CD4-positive, alpha-beta T cell treated with Interleukin-1 beta for 1 hour (primary cell): ENCODE measurements around the gene AJAP1.

Experiments used
- DNase-seq, 2 donors: peaks; one replicate each; pipeline ENCODE4 v3.0.0-alpha.2; 2020 to 2022

The AJAP1 gene

GRCh38 chr1:4708840-4709507 is 54.6 kb downstream of the AJAP1 start:
- no peak for DNase-seq

DNA sequence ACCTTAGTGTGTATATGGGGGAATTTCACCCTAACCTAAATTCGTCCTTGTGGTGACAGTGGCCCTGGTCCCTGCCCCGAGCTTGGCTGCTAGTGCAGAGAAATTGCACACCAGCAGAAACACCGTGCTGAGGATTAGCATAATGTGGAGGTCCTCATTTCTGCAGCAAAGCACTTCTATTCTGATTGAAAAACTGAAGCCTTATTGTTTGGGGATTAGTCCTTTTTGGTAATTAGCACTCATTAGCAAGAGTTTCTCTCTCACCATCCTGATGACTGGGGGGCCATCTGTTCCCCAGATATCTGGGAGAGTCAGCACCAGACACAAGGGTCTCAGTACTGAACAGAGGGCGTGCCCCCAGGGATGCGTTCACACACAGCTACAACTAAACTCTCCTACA is 55.2 kb downstream of the AJAP1 start:
- DNase-seq = no peak

DNA sequence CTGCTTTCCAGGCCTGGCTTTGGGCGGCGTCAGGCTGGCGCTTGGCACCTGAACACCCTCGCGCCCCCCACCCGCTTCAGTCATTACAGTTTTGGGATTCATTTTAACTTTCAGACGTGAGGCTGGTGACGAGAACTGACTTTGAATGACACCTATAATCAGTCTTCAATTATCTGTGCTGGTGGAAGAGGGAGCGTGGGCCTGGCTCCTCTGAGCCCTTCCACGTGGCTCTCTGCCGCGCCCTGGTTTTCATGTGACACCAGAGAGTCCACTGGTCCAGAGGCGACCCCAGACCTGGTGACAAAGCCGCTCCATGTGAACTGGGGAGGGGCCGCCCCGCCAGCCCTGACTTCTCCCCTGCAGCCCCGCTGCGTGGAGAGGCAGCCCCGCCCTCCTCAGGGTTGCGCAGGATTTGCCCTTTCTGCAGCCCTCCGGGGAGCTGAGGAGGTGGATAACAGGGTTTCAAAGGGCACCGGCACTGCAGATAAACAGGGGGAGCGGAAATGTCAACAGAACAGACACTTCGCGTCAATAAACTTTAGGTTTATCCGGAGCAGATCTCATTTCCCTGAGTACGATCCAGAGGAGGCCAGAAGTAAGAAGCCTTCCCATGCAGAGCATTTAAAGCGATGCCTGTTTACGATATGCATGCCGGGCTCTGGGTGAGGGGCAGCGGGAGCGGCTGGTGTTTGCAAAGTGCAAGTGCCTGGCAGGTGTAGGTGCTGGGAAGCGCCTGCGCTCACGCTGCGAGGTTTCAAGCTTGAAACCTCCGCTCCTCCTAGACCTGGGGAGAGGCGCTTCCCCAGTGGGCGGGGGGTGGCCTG is 56.4 kb downstream of the AJAP1 start:
- DNase-seq = no peak

GRCh38 chr1:4711416-4712275 is 57.2 kb downstream of the AJAP1 start:
- no peak for DNase-seq

DNA sequence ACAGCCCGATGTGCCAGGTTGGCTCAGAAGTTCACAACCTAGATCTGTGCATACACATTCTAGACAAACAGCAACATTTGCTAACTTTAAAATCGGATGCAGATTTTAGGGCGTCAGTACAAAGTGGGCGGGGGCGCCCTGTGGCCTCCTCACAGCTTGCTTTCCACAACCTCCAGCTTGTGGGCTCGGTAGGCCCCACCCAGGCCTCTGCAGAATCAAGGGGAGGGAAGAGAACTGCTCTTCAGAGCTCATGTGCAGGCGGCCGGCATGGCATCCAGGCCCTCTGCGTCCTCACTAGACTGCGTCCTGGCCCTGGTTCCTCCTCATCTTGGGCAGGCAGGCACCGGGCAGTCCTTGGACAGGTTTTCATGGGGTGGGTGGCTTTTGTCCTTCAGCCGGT is 59.3 kb downstream of the AJAP1 start:
- DNase-seq = no peak

DNA sequence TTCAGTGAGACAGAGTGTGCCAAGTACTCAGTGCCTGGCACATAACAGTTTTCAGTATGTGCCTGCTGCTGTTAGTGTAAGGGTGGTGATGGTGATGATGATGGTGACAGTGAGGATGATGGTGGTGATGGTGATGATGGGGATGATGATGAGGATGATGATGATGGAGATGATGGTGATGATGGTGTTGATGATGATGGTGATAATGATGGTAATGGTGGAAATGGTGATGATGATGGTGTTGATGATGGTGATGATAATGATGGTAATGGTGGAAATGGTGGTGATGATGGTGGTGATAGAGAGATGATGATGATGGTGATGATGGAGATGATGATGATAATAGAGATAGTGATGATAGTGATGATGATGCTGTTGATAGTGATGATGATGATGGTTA is 62.0 kb downstream of the AJAP1 start:
- DNase-seq = no peak

DNA sequence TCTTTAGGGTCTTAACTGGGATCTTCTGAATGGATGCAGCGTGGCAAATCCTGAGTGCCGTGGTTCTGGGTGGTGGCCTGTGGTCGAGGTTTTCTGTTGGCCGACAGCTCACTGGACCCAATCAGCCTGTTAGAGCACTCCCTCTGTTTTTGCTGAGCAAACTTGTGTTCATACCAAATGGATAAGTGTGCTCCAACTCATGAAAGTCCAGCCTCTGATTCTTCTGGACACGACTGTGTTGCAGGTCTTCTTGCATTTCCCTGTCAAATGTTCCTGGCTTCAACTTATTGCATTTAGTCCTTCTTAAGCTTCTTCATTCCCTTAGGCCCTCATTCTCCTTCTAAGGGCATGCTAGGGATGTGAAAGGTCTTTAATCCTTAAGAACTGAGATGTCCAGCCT is 63.7 kb downstream of the AJAP1 start:
- no peak for DNase-seq

GRCh38 chr1:4723106-4723505 is 68.7 kb downstream of the AJAP1 start:
- no peak for DNase-seq

DNA sequence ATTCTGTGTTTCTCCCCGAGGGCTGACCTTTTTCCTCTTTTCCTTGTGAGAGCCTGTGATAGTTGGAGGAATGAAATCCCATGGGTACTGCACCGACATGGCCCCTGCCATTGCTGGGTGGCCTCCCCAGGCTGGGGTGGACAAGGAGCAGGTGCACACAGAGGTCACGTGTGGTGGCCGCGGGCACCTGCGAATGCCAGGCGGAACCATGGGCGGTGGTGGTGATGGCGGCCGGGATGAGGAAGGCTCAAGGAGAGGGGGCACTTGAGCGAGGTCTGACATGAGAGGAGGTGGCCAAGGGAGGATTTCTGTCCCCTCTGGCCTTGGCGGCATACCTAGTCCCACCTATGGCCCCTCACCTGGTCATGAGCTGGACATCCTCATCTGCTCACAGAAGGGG is 69.6 kb downstream of the AJAP1 start:
- no peak for DNase-seq

GRCh38 chr1:4724695-4725250 is 70.4 kb downstream of the AJAP1 start:
- no peak for DNase-seq

DNA sequence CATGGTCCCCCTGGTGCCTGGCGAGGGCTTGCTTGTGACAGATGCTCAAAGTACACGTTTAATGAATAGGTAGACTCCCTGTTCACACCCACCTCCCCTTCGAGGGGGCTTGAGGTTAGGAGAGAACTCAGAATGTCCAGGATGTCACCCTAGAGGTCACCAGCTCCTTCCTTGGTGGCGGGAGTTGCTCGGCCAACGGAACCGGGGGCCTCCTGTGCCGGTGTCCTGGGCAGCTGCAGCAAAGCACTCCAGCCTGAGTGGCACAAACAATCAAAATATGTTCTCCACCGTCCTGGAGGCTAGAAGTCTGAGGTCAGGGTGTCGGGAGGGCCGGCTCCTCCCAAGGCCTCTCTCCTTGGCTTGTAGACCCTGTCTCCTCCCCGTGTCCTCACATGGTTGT is 71.0 kb downstream of the AJAP1 start:
- DNase-seq = no peak

GRCh38 chr1:4726620-4727341 is 72.4 kb downstream of the AJAP1 start:
- no peak for DNase-seq

DNA sequence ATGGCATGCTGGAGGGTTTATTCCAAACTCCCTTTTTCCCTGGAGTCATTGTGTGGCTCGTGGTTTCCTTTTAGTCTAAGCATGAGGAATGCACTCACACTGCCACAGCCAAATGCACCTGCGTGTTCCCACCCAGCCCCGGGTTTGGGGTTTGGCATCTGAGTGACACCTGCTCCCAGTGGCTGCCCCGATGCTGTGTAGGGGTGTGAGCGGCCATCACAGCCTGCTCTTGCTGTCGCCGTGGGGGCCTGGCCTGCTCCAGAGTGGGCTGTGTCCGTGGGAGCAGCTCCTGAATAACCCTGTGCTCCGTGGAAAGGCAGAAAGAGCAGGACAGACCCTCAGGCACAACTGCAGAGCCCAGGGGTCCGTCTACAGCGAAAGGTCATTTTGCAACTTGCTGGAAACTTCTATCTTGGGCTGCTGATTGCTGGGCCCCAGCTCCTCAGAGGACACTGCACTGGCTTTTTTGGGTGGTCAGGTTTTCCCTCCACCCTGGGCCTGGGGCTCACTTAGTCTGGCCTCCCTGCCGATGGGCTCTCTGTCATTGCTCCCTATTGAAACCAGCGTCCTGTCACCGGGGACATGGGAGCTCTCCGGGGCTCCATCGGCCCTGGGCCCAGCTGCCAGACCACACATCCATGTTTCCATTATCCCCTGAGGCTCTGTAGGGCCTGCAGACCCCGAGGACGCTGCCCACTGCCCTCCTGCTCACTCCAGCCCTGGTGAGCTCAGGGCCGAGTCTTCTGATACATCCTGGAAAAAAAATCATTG is 74.1 kb downstream of the AJAP1 start:
- DNase-seq = no peak

- DNase-seq = no peak
Measured at GRCh38 chr1:4729090-4729471, 74.7 kb downstream of the AJAP1 start.

DNA sequence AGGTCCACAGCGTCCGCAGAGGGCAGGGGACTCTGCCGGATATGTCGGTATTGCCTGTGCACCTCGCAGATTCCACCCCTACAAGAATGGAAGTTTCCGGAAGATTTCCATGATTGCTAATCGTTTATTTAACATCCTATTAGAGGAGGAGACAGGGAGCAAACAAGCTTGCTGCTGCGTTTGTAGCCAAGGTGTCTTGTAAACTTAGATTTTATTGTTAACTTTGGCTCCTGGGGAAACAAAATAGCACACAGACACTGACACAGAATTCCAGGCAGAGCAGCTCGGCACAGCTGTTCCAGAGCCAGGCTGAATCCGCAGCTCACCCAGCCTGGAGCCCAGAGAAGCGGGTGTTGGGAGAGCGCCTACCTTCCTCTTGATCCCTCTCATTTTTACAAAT is 75.7 kb downstream of the AJAP1 start:
- no peak for DNase-seq

GRCh38 chr1:4733446-4734177 is 79.2 kb downstream of the AJAP1 start:
- DNase-seq = no peak

DNA sequence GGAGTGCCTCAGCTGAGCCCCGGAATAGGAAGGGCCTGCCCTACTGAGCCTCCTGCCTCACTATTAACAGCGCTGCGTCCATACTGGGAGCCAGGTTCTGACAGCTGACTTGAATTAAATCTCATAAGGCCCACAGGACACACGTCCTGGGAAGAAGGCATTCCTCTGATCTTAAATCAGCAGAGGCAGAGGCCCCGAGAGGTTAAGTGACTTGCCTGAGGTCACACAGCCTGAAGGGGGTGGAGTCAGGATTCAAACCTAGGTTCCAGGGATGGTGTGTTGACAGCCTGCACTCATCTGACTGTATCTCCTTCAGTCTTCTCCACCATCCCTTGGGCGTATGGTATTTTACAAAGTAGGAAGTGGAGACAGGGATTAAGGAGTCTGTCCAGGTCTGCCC is 79.8 kb downstream of the AJAP1 start:
- no peak for DNase-seq

DNA sequence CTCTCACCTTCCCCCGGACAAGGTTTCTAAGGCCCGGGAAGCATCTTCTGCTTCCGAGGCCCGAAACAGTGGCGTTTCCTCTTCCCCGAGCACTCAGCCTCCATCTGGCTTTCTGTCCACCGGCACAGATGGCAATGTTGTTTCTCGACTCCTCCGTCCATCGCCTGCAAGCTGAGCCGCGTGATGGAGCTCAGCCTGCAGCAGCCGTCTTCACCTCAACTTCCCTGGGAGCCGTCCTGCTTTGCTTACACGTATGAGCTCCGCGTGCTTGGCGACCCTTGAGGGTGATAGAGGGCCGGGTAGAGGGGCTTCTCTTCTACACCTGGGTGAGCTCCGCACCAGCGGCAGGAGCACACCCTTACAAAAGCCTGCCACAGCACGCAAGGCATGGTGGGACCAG is 80.4 kb downstream of the AJAP1 start:
- no peak for DNase-seq

DNA sequence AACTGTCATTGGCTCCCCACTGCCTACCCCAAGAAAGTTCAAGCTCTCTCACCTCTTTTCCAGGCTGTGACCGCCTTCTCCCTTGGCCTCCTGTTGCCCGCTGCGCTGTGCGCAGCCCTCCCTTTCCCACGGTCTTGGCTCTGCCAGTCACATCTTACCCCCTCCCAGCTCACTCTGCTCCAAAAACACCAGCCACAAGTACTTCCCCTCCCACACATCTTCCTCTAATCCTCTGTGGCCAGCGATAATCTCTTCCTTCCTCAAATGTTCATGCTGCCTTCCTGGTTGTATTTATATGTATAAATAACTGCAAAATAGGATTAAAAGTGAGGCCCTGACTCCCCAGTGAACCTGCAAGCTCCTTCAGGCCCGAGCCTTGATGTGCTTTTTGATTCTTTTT is 81.8 kb downstream of the AJAP1 start:
- peak in 1 of 2 donors; percentile 6 for DNase-seq

GRCh38 chr1:4741876-4742423 is 87.5 kb downstream of the AJAP1 start:
- no peak for DNase-seq
